HG03066 (cell line): ENCODE data around the gene GTF2IRD1.
"Not testable (repeated sequence)": the region's sequence is repeated elsewhere in the genome, so short reads cannot be mapped to it uniquely, and the experiment has no call there.

Experiments used
- ATAC-seq: cut with Tn5 transposase; IDR thresholded peaks from one replicate; pipeline ENCODE4 v1.9.1; 2021; ENCODE audit warnings: low read depth; ENCODE audit not compliant: unreplicated experiment

The GTF2IRD1 gene

GRCh38 chr7:74511345-74511744 is 57.6 kb downstream of the GTF2IRD1 start:
- ATAC-seq, result no peak

DNA sequence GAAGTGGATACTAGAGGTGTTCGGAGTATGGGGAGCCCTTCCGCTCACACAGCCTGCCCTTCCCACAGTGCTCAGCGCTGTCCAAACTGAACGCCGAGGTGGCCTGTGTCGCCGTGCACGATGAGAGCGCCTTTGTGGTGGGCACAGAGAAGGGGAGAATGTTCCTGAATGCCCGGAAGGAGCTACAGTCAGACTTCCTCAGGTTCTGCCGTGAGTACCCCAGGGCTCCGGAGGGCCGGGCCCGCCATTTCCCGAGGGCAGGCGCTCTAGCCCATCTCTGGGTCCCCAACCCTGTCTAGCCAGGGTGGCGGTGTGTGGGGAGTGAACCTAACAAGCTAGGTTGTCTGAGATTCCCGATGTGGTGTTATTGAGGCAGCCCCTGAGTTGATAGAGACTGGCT is 59.1 kb downstream of the GTF2IRD1 start:
- ATAC-seq, result no peak

- ATAC-seq, result no peak
Observed at GRCh38 chr7:74514131-74514591, 60.5 kb downstream of the GTF2IRD1 start.

DNA sequence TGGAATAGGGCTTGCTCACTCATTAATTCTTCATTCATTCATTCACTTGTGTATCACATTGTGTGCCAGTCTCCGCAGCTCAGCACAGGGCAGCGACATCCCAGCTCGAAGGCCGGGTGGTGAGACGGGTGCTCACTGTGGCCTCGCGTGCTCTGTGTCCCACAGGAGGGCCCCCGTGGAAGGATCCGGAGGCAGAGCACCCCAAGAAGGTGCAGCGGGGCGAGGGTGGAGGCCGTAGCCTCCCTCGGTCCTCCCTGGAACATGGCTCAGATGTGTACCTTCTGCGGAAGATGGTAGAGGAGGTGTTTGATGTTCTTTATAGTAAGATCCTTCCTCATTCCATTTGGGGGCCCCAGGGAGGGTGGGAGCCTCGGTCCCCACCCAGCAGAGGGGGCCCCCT is 61.6 kb downstream of the GTF2IRD1 start:
- no peak for ATAC-seq

- no peak for ATAC-seq
Observed at GRCh38 chr7:74516214-74516613, 62.5 kb downstream of the GTF2IRD1 start.

DNA sequence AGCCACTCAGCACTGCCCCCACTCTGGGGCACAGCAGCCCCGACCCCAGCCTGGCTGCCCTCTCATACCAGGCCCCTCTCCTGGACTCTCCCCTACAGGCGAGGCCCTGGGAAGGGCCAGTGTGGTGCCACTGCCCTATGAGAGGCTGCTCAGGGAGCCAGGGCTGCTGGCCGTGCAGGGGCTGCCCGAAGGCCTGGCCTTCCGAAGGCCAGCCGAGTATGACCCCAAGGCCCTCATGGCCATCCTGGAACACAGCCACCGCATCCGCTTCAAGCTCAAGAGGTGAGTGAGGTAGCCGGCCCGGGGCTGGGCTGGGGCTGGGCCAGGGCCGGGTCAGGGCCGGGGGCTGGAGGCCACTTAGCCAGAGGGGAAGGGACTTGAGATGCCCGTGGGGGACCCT is 64.3 kb downstream of the GTF2IRD1 start:
- no peak for ATAC-seq

- ATAC-seq, result no peak
Observed at GRCh38 chr7:74518654-74519053, 64.9 kb downstream of the GTF2IRD1 start.

GRCh38 chr7:74519395-74519794 is 65.7 kb downstream of the GTF2IRD1 start:
- no peak for ATAC-seq

GRCh38 chr7:74521855-74522254 is 68.1 kb downstream of the GTF2IRD1 start:
- no peak for ATAC-seq

DNA sequence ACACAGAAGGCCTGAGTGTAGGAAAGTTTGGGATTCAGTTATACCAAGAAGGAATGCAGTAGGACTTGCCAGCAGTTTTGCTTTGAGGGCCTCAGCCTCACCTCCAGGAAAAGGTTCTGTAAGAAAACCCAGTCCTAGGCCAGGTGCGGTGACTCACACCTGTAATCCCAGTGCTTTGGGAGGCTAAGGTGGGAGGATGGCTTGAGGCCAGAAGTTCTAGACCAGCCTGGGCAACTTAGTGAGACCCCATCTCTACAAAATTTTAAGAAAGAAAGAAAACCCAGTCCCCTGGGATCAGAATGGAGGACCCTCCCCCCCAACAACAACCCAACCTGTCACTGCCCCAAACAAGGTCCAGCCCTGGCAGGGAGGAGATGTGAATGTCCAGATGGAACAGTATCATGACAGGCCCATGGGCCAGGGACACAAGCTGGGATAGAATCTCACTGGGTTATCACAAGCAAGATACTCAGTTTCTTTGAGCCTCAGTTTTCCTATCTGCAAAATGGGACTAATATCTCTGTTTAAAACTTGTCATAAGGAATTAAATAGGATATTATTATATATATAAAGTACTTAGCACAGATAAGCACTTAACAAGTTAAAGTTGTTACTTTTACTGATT is 68.7 kb downstream of the GTF2IRD1 start:
- ATAC-seq, result no peak

GRCh38 chr7:74523015-74523414 is 69.3 kb downstream of the GTF2IRD1 start:
- no peak for ATAC-seq

GRCh38 chr7:74525140-74525539 is 71.4 kb downstream of the GTF2IRD1 start:
- no peak for ATAC-seq

- no peak for ATAC-seq
Observed at GRCh38 chr7:74525881-74526280, 72.2 kb downstream of the GTF2IRD1 start.

DNA sequence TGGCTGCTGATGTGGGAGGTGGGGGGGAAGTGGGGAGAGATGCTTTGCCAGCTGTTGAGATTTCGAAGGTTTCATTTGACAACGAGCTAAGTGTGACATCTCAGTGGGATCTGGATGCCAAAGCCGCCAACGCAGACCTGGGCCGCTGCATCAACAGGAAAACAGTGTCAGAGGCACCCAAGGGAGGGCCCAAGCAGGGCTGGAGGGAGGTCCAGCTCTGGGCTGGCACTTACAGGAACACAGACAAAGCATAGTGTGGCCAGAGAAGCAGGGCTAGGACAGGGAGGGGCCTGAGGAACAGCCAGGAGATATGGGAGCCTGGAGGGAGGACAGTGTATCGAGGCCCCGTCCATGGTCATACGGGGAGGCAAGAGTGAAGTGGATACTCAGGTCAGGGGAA is 73.1 kb downstream of the GTF2IRD1 start:
- no peak for ATAC-seq

DNA sequence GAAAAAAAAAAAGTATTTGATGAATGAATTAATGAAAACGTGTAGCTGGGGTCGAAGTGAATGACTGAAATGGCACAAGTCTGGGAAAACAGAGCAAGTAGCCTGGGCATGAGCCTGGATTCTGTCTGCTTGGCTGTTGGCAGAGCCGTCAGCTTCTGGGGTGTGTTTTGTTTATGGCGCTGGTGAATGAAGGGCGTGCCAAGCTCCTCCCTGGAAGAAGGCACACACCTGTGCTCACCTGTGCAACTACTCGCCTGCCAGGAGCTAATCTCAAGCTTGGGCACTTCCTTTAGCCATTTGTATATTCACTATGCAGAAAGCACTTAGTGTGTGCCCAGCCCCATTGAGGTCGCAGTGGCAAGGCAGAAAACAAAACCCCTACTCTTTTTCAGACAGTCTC is 74.1 kb downstream of the GTF2IRD1 start:
- no peak for ATAC-seq

DNA sequence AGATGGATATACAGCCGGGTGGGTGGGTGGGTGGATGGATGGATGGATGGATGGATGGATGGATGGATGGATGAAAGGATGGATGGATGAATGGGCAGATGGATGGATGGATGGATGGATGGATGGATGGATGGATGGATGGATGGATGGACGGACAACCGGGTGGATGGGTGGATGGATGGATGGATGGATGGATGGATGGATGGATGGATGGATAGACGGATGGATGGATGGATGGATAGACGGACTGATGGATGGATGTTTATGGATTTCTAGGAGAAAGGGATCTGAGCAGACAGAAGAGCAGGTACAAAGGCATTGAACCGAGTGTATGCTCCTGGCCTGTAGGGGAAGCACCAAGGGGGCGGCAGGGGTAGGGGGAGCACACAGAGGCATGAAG is 75.1 kb downstream of the GTF2IRD1 start:
- not testable (repeated sequence) for ATAC-seq

DNA sequence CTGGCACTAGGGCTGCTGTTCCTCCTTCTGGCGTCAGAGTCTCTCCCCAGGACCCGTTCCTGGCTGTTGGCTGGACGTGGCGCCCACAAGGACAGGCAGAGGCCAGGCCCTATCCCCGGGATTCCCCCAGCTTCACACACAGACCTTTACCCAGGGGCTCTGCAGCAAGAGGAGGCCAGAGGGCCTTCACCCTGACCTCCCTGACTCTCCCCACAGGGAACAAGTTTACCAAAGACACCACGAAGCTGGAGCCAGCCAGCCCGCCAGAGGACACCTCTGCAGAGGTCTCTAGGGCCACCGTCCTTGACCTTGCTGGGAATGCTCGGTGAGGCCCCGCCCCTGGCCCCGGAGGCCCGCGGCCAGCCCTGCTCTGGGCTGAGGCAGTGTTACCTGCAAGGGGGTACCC is 82.2 kb downstream of the GTF2IRD1 start:
- no peak for ATAC-seq

DNA sequence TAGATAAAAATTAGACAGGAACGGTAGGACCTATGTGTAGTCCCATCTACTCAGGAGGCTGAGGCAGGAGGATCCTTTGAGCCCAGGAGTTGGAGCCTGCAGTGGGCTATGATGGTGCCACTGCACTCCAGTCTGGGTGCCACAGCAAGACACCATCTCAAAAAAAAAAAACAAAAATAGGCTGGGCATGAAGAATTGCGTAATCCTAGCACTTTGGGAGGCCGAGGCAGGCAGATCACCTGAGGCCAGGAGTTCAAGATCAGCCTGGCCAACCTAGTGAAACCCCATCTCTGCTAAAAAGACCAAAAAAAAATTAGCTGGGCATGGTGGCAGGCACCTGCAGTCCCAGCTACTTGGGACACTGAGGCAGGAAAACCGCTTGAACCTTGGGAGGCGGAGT is 88.2 kb downstream of the GTF2IRD1 start:
- ATAC-seq, result not testable (repeated sequence)

- ATAC-seq, result no peak
Observed at GRCh38 chr7:74542558-74543117, 88.9 kb downstream of the GTF2IRD1 start.

DNA sequence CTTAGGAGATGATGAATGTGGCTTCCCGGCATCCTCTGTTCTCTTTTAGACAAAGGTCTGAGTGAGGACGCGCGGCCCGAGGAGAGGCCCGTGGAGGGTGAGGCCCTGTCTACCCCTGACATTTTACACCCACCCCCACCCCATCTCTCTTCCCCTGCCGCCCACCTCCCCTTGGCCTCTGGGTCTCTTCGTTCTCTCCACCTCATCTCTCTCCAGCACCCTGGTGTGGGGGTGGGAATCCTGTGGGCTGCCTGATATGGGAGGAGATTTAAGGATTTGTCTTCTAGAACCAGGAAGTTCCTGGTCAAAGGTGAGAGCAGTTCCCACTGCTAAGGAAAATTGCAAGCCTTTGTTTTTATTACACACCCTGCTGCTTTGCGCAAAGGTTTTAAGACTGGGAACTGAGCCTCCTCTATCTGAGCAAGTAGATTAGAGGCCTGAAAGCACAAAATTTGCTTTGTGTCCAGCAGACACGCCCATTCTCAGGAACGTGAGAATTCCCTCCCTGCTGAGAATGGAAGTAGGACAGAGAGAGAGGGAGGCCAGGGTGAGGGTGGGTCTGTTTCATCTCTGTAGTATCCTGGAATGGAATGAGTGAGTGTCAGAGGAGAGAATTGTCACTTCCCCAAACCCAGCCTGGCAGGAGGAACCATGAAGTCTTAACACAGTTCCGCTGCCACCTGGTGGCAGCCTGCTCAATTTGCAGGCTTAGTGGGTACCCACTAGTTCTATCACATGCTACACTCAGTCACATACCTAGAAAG is 91.2 kb downstream of the GTF2IRD1 start:
- ATAC-seq, result no peak

- no peak for ATAC-seq
Observed at GRCh38 chr7:74545921-74546320, 92.2 kb downstream of the GTF2IRD1 start.

GRCh38 chr7:74553596-74554012 is 99.9 kb downstream of the GTF2IRD1 start:
- not testable (repeated sequence) for ATAC-seq
